GM19395 (cell line): Measurements from ENCODE around the gene DIRAS2.
"Not testable (repeated sequence)": the region's sequence is repeated elsewhere in the genome, so short reads cannot be mapped to it uniquely, and the experiment has no call there.

Experiments used
- ATAC-seq: cut with Tn5 transposase; IDR thresholded peaks from one replicate; pipeline ENCODE4 v1.9.1; 2021; ENCODE audit warnings: mild to moderate bottlenecking, moderate library complexity; ENCODE audit not compliant: unreplicated experiment

Gene DIRAS2, protein sequence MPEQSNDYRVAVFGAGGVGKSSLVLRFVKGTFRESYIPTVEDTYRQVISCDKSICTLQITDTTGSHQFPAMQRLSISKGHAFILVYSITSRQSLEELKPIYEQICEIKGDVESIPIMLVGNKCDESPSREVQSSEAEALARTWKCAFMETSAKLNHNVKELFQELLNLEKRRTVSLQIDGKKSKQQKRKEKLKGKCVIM

DNA sequence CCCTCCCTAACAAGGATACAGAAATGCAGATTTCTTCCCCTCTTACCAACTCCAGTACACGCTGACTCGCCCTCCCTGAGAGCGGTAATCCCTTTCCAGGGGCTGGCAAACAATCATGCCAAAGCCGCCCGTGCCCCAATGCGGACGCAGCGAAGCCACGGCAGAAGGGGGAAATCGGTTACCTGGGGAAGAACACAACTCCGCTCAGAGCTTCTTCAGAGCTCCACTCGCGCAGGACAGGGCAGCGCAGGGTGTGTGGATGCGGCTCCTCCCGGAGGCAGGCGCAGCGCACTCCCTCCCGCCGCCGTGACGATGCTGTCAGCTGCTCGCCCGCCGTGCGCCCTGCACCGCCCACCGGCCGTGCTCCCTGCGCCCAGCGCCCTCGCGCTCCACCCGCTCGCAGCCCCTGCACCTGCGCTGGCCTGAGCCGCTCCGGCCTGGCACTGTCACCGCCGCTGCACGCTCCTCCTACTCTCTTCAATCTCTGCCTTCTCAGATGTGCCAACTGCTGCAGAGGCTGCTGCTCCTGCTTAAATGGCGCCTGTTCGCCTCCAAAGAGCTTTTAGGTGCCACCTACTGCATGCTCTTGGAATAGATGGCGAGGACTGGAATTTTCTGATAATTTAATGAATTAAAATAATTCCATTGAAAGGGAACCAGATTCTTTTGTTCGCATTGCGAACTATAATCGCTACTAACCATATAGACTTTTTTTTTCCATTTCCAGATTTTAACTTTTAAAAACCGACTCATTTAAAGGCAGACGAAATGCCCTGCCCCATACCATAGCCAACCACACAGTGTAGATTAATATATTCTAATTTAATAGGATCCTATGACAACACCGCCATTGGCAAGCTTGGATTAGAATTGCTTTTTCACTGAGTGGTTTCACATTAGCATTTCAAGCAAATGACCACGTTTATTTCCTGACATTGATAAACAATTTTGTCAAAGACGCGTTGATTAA is at the start of gene DIRAS2:
Gene DIRAS2, minus strand, starts transcription at position 255 of the 970 bp plus-strand sequence. CDS start 28,997 bp downstream, outside the sequence.
- no peak for ATAC-seq

DNA sequence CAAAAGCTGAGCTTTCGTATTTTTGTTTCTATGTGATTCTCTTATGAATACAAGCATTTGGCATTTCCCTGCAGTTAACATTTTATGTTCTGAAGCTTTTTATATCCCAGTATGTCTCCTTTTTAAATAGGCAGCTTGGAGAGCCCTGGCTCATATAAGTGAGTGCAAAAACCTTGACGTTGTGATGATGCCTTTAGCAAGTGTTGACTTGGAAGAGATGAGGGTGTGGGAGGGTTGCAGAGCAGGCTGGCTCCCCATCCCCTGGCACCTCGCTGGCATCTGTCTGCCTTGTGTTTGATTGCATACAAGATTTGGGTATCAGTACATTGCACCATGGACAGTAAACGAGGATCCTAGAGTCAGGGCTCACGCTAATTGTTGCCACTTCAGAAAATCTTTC is 42.1 kb upstream of the DIRAS2 start:
- ATAC-seq, result no peak

DNA sequence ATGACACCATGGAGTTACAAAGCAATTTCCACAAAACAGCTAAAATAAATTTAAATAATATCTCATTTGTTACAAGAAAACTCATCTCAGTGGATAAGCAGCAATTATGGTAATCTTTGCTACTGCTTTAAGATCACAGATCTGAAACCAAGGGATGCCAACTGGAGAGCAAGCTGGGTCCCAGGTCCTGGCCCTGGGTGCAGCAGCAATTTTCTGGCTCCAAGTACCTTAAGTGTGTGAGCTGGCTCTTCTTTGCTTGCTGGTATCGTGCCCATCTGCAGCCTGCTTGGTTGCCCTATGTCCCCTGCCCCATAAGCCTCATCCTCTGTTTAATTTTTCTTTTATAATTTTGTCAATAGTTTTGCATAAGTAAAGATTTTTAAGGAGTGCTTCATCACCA is 41.5 kb upstream of the DIRAS2 start:
- ATAC-seq, result no peak

DNA sequence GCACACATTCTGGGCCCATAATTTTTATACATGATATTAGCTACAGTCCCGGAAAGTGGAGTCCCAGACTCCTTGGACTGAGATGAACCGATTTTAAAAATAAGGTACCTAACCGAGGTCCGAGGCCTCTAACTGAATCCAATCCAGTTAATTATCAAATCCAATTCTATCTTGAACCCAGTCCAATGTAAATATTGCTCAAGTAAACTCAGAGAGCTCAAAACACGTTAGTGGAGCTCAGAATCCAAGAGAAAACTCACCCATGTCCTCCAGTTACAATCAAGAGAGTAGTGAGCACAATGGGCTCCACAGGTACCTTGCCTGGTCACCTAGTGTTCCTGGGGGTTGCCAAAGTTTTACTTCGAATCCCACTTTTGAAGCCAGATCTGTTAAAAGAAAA is 37.9 kb upstream of the DIRAS2 start:
- no peak for ATAC-seq

DNA sequence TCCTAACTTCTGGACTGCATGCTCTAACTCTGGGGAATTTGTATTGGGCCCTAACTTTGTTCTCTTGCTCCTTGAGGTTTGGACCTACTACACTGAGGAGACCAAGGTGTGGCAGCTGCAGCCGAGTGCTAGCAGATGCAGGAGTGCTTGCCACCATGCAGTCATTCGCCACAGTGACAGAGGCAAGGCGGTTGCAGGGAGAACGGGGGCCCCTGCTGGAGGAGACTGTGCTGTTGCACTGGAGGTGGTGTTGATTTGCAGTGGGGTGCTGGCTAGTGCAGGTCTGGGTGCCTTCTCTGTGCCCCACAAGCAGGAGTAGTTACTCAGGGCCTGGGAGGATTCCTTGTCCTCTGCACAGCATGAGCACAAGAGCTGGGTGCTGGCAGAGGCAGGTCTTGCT is 22.4 kb upstream of the DIRAS2 start:
- no peak for ATAC-seq

DNA sequence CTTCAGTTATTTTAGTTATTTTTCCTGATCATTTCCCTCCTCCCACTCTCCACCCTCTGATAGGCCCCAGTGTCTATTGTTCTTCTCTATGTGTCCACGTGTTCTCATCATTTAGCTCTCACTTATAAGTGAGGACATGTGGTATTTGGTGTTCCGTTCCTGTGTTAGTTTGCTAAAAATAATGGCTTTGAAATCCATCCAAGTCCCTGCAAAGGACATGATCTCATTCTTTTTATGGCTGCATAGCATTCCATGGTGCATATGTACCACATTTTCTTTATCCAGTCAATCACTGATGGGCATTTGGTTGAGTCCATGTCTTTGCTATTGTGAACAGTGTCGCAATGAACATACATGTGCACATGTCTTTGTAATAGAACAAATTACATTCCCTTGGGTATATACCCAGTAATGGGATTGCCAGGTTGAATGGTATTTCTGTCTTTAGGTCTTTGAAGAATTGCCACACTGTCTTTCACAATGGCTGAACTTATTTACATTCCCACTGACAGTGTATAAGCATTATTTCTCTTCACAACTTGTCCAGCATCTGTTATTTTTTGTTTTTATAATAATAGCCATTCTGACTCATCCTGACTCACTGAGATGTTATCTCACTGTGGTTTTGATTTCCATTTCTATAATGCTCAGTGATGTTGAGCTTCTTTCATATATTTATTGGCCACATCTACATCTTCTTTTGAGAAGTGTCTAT is 17.2 kb upstream of the DIRAS2 start:
- no peak for ATAC-seq

DNA sequence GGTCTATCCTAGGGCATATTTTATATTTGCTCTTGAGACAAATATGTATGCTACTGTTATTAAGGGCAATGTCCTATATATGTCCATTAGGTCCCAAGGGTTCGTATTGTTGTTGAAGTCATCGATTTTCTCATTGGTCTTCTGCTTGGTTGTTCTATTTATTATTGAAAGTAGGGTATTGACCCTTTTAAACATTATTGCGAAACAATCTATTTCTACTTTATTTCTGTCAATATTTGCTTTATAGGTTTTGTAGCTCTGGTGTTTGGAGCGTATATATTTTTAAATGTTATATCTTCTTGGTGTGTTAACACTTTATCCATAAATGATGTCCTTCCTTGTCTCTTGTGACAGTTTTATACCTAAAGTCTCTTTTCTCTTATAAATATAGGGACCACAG is 16.2 kb upstream of the DIRAS2 start:
- no peak for ATAC-seq

DNA sequence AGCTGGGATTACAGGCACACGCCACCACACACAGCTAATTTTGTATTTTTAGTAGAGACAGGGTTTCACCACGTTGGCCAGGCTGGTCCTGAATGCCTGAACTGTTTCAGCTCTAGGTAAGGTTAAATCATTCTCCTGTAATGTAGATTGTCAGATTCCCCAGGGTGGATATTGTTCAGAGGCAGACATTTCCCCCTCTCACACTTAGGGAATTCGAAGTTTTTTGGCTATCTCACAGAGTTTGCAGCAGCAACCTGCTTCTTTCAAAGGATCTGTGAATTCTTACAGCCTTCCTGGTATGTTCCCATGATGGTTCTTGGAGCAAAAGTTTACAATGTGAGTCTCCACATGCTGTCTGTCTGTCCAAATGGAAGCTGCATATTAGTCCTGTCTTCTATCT is 15.6 kb upstream of the DIRAS2 start:
- ATAC-seq, result no peak

DNA sequence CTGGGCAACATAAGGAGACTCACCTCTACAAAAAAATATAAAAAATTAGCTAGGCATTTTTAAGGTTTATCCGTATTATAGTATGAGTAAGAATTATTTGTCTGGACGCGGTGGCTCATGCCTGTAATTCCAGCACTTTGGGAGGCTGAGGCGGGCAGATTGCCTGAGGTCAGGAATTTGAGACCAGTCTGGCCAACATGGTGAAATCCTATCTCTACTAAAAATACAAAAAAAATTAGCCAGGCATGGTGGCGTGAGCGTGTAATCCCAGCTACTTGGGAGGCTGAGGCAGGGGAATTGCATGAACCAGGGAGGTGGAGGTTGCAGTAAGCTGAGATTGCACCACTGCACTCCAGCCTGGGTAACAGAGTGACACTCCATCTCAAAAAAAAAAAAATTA is 14.3 kb upstream of the DIRAS2 start:
- ATAC-seq, result not testable (repeated sequence)

DNA sequence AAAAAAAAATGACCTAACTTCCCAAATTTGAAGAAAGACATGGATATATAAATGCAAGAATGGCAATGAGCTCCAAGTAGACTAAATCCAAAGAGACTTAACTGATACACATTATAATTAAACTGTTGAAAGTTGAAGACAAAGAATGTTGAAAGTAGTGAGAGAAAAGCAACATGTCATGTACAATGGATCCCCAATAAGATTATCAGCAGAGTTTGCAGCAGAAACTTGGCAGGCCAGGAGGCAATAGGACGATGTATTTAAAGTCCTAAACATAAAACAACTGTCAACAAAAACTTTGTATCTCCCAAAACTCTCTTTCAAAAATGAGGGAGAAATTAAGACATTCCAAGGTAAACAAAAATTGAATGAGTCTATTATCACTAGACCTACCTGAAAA is 8.6 kb upstream of the DIRAS2 start:
- ATAC-seq, result no peak

DNA sequence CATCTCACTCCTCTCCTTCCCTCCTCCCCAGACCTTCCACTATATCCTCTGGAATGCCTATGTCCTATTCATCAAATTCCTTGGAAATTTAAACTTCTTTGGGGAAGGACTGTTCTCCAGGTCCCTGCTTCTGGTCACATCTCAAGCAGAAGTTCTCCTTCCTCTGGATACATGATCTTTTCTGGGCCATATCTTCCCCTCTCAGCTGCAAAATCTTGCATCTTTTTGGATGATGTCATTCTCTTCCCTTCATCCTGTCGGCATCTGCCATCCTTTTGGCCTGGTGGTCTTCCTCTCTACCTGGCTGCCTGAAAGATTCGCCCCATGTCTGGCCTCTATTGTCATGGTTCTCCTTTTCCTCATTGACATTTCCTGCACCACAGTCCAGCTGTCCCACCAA is 5.2 kb upstream of the DIRAS2 start:
- no peak for ATAC-seq

DNA sequence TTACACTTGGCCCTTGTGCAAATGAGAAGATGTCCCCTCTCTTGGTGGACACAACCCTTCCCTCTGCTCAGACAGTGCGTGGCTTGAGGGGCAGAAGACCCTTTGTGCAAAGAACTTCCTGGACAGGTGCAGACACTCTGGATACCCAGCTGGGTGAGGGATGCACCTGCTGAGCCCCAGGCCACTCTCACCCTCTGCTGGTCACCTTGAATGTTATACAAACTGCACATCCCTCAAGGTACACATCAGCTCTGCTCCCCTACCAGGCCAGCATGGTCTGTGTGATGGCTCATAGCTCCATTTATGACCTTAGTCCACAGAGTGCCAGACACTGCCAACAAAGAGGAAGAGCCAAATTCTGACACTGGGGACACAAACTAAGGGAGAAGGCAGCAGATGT is 3.1 kb upstream of the DIRAS2 start:
- no peak for ATAC-seq

DNA sequence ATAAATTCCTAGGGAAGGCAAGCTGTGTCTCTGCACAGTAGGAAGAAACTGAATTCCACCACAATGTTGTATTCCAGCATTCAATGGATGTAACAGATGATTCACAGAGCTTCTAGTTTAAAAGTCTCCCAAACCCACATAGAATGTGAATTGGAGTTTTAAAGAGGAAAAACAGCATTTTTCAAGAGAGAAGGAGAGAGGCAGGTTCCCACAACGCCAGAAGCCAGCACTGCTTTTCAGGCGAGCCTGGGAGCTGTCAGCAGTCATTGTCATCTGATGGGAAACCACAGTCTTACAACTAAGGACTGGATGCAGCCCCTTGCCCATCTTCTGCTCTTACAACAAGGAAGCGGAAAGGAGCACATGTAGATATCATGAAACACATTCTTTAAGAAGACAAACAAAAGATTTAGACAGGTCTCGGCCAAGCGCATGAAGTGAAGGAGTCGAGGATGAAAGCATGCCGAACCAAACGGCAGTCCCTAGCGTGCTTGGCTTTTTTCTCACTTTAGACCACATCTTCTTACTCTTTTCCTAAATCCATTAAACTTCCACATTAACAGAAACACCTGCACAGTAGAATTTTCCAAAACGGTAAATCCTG is 638 bp downstream of the DIRAS2 start:
- no peak for ATAC-seq

DNA sequence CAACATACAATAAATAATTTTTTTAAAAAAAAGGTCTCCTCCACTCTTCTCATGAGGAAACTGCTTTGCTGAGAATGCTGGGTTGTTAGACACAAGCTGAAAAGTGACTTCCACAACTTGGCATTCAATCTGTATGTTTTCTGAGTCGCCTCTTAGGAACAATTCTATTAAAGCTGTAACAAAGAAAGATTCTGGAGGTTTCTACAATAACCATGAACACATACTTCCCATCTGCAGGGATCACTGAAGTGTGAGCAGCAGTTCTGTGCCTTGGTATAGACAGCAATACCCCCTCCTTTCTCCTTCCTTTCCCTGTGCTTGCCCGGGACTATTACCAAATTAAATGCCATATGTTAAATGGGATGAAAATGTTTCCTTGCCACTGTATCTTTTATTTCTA is 1.5 kb downstream of the DIRAS2 start:
- ATAC-seq, result no peak

DNA sequence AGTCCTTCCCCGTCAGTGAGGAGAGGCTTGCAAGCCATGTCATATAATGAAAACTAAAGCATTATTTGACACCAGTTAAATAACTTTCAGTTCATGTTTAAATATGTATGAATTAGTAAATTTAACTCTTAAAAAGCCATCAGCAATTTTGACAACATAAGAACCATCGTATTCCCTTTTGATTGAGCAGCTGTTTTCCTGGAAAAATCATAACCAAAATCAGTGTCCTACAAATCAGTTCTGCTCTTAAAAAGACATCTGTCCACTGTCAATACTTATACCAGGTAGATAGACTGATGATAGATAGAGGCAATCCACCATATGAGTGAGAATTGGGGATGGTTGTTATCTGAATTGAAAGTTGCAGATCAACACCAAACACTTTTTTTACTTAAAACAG is 2.3 kb downstream of the DIRAS2 start:
- ATAC-seq, result no peak

DNA sequence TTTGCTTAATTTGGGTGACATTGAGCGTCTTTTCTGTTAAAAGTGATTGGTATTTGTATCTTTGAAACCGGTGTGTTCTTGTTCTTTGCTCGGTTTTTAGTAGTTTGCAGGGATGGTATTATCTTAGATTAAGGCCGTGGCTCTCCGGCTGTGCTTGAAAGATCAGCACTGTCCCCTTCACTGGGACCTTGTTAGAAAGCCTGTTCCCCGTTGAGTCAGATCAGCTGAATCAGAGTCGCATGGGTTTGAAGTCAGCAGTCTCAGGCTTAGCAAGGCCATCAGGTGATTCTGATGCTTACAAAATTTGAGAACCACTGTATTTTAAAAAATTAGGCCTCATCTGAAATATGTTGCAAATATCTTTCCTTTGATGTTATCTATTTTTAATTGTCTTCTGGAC is 5.0 kb downstream of the DIRAS2 start:
- ATAC-seq, result no peak

DNA sequence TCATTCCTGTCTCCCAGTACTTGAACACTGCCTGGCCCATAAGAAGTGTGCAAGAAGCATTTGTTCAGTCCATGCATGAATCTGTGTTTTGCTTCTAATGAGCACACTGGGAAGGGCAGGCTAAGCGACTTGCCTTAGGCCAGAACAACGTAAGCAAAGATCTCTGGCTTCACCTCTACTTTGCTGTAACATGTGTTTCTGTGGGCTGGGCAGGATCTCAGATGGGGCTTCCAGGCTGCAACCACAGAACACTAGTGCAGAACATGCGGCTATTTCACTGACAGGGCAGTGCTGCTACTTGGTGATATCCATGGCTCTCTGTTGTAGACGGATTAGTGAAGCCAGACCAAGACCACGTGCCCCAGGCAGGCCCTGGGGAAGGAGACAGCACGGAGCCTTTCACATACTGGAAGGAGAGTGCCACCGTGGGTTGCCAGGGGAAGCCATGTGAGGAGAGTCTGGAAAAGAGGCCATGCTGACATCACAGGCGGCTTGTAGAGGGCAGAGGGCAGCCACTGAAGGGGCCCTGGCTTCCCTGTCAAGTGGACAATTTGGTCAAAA is 9.9 kb downstream of the DIRAS2 start:
- ATAC-seq, result no peak

DNA sequence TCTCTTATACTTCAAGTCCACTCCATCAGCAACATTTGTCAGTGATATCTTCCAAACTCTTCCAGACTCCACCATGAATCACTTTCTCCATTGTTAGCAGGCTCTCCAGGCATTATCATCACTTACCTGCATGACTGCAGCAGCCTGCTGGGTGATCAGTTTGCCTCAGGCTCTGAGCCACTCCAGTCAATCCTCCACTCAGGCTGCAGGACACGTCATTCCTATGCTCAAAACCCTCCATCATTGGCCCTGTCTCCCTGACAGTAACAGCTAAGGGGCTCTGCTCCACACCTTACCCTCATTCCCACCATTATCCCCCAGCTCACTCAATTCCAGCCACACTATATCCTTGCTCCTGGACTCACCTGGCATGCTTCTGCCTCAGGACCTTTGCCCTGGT is 10.7 kb downstream of the DIRAS2 start:
- ATAC-seq, result no peak

DNA sequence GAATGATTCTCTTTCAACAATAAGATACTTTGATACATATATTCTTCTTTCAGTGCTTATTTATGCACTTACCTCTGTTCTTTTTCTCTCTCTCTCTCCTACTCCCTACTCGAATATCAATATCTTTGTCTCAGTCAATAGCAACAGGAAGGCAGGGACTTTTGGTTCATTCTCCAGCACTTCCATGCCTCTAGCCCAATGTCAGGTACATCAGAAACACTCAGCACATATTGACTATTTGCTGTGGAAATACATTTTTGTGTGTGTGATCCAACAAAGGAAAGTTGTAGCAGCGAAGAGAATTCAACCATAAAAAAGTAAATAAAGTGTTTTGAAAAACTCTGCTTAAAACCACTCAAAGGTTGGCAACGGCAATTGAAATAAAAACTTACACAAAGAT is 12.6 kb downstream of the DIRAS2 start:
- ATAC-seq, result no peak

DNA sequence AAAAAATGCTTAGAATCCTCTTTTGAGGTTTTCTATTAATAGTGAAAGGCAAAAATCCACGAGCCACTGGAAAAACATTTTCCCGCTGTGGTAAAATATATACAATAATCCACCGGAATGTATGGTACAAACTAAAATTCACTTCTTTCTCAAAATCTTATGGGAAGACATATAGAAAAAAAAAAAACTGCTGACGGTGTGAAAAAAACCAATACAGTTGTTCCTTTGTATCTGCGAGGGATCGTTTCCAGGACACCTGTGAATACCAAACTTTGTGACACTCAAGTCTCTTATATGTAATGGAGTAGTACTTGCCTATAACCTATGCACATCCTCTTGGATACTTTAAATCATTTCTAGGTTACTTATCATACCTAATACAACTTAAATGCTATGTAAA is 13.3 kb downstream of the DIRAS2 start:
- no peak for ATAC-seq

DNA sequence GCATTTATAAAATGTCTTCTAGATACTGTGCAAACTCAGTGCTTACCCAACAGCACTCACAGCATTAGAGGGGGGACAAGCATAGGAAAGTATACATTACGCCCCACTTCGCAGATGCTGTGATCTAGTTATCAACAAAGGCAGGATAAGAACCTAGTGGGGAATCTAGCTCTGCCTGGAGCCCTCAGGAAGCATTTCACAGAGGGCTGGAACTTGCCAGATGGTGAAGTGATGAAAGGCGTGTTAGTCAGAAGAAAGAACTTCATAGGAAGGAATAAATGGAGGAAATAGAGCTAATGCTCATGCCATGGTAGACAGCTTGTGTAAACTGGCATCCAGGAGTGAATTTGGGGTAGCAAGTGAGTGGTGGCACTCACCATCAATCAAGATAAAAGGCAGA is 25.8 kb downstream of the DIRAS2 start:
- ATAC-seq, result no peak
